Endothelial cell of umbilical vein (primary cell): ENCODE data around the gene S100A5. TPM values are rescaled to one million over a fixed set of nuclear protein-coding genes. Genes with fewer than 3 reads are reported as not detected.

Experiments used
- BruUV-seq: library from RNA; stranded (reverse); fragments of 400-500 nt; replicated peaks from 2 replicates; lab custom pipeline; 2021; lab: Mats Ljungman, UMichigan
- CTCF ChIA-PET: fragments of 300-600, 350-600 bp; sonication (Branson Sonifier 250); formaldehyde crosslinking; loops from one replicate; lab custom pipeline; 2021; ENCODE audit warnings: antibody characterized with exemption, inconsistent platforms; lab: Charles Lee
- POLR2A ChIA-PET: fragments of 300-600, 350-600 bp; sonication (Branson Sonifier 250); formaldehyde crosslinking; loops from one replicate; lab custom pipeline; 2021; ENCODE audit warnings: antibody characterized with exemption, inconsistent platforms; lab: Charles Lee
- DNase-seq: peaks from one replicate; pipeline ENCODE4 v3.0.0-alpha.2; 2011; ENCODE audit warnings: low read depth, low spot score
- FAIRE-seq: peaks from 2 replicates; lab custom pipeline; 2011; peaks lifted over from hg19 to GRCh38; lab: Jason Lieb, UNC
- H2AFZ ChIP-seq: 2 replicates; pipeline ENCODE4 v1.6.0; 2012; ENCODE audit warnings: low read depth, low read length, control low read depth, inconsistent platforms
- H3K27ac ChIP-seq: 2 replicates; pipeline ENCODE4 v1.5.1; 2011; ENCODE audit warnings: low read depth, mild to moderate bottlenecking, control low read depth, low read length, moderate library complexity; ENCODE audit not compliant: insufficient read depth
- H3K27me3 ChIP-seq, 2 experiments: 2 replicates each; pipeline versions ENCODE4 v1.6.0 to v1.6.1; 2011; ENCODE audit warnings: low read length in 2 of 2, mixed read lengths in 1 of 2; ENCODE audit not compliant: control insufficient read depth in 2 of 2, insufficient read depth in 2 of 2
- H3K36me3 ChIP-seq, 2 experiments: 2 replicates in 1 of 2; 3 replicates in 1 of 2; pipeline ENCODE4 v1.5.1; 2011; ENCODE audit warnings: low read length in 2 of 2, mild to moderate bottlenecking in 1 of 2, moderate library complexity in 1 of 2; ENCODE audit not compliant: control insufficient read depth in 2 of 2, insufficient read depth in 2 of 2; ENCODE audit errors: extremely low read depth in 1 of 2
- H3K4me1 ChIP-seq: 3 replicates; pipeline ENCODE4 v1.5.1; 2011; ENCODE audit warnings: mild to moderate bottlenecking, low read length; ENCODE audit not compliant: control insufficient read depth, insufficient read depth; ENCODE audit errors: extremely low read depth
- H3K4me2 ChIP-seq: 2 replicates; pipeline ENCODE4 v1.6.1; 2011; ENCODE audit warnings: low read length, control low read depth, mixed read lengths; ENCODE audit not compliant: insufficient read depth
- H3K4me3 ChIP-seq, 3 experiments: fragments of 200-600 bp in 1 of 3; sonication (generic), shearing (Covaris generic) in 1 of 3; replicated peaks in 1 of 3; 2 replicates each; pipeline ENCODE4 v1.5.1; 2011 to 2016; ENCODE audit warnings: control low read depth in 3 of 3, low read length in 3 of 3, mild to moderate bottlenecking in 2 of 3, inconsistent platforms in 1 of 3, low read depth in 1 of 3, moderate library complexity in 1 of 3; ENCODE audit not compliant: insufficient read depth in 1 of 3
- H3K79me2 ChIP-seq: 2 replicates; pipeline ENCODE4 v1.6.0; 2012; ENCODE audit warnings: low read length, inconsistent platforms; ENCODE audit not compliant: control insufficient read depth, insufficient read depth
- H3K9ac ChIP-seq: replicated peaks from 2 replicates; pipeline ENCODE3; 2011; ENCODE audit warnings: low read length, control low read depth; ENCODE audit not compliant: insufficient read depth; ENCODE audit errors: extremely low read depth
- H3K9me1 ChIP-seq: replicated peaks from 3 replicates; pipeline ENCODE4 v1.6.0; 2011; ENCODE audit warnings: mild to moderate bottlenecking, low read length; ENCODE audit not compliant: control insufficient read depth, insufficient read depth; ENCODE audit errors: extremely low read depth
- H3K9me3 ChIP-seq: replicated peaks from 2 replicates; pipeline ENCODE4 v1.5.1; 2012; ENCODE audit warnings: low read length, inconsistent platforms; ENCODE audit not compliant: control insufficient read depth, insufficient read depth
- H4K20me1 ChIP-seq: replicated peaks from 2 replicates; pipeline ENCODE3; 2011; ENCODE audit warnings: mild to moderate bottlenecking, low read length; ENCODE audit not compliant: control insufficient read depth, insufficient read depth; ENCODE audit errors: extremely low read depth
- CTCF ChIP-seq, 2 donors: IDR thresholded peaks; 1 replicate in 1 of 2; 2 replicates in 1 of 2; pipeline ENCODE4 v1.5.1; 2011; ENCODE audit warnings: low read length in 2 of 2, mild to moderate bottlenecking in 2 of 2, moderate library complexity in 2 of 2, control low read depth in 1 of 2, inconsistent platforms in 1 of 2, low read depth in 1 of 2; ENCODE audit not compliant: insufficient read depth in 1 of 2; ENCODE audit errors: extremely low read depth in 1 of 2
- EZH2 ChIP-seq: IDR thresholded peaks from 2 replicates; pipeline ENCODE4 v1.6.1; 2012; ENCODE audit warnings: borderline replicate concordance, low read depth, mild to moderate bottlenecking, moderate library complexity, low read length, inconsistent platforms; ENCODE audit not compliant: severe bottlenecking
- FOS ChIP-seq: IDR thresholded peaks from 2 replicates; pipeline ENCODE4 v1.6.1; 2011; ENCODE audit warnings: mild to moderate bottlenecking, low read length, moderate library complexity, borderline replicate concordance; ENCODE audit not compliant: insufficient read depth
- GATA2 ChIP-seq: IDR thresholded peaks from 2 replicates; pipeline ENCODE4 v1.7.0; 2011; ENCODE audit warnings: low read depth, mild to moderate bottlenecking, moderate library complexity, mixed read lengths, low read length; ENCODE audit not compliant: insufficient read length, insufficient read depth
- JUN ChIP-seq: IDR thresholded peaks from 2 replicates; pipeline ENCODE4 v1.6.1; 2011; ENCODE audit warnings: borderline replicate concordance, low read depth; ENCODE audit not compliant: insufficient read length, insufficient read depth
- MAX ChIP-seq: IDR thresholded peaks from 2 replicates; pipeline ENCODE4 v1.6.1; 2011; ENCODE audit not compliant: insufficient read depth, insufficient read length
- MYC ChIP-seq: IDR thresholded peaks from one replicate; pipeline ENCODE4 v1.6.1; 2011; ENCODE audit warnings: mild to moderate bottlenecking, low read depth, low read length
- POLR2A ChIP-seq: IDR thresholded peaks from 2 replicates; pipeline ENCODE4 v1.6.1; 2012; ENCODE audit warnings: low read depth, mild to moderate bottlenecking, control low read depth, low read length
- POLR2AphosphoS5 ChIP-seq: IDR thresholded peaks from 2 replicates; pipeline ENCODE4 v1.6.1; 2012; ENCODE audit warnings: low read depth, mild to moderate bottlenecking, control low read depth, low read length, moderate library complexity; ENCODE audit not compliant: insufficient read depth
- dilution Hi-C: fragments of 300-500 bp; cut with MboI; formaldehyde crosslinking; loops from one replicate; pipeline ENCODE4 v1.15.0; 2019; ENCODE audit warnings: low sequenced_read_pairs; ENCODE audit not compliant: extremely low pct_ligation_motif_present
- intact Hi-C: fragments of 100-400 bp; cut with micrococcal nuclease; formaldehyde crosslinking; loops from one replicate; pipeline ENCODE4 v1.10.0; 2022
- polyA plus RNA-seq, 4 experiments: library from polyadenylated mRNA; depleted of rRNA in 3 of 4; stranded (reverse) in 3 of 4; unstranded in 1 of 4; fragments of >200 nt; gene quantifications; 2 replicates each; pipeline versions ENCODE4 v1.2.1 to v1.2.3, GENCODE V29; 2011 to 2012; ENCODE audit warnings: missing spikeins in 1 of 4
- total RNA-seq: library from RNA; stranded (reverse); gene quantifications from 2 replicates; pipeline ENCODE4 v1.2.3, GENCODE V29; 2021

The S100A5 gene
- total and polyA plus RNA-seq, 2 donors (not counting 3 experiments of a cell fraction or from before 2014, with no cell fraction given), result not detected

- no peaks in the 10 kb centered on the region for H3K9me3 ChIP-seq
- H3K4me1 ChIP-seq, result peaks cover 3% of the 10 kb centered on the region
- H3K4me2 ChIP-seq, result no peak overlapping the region
- H3K27me3 ChIP-seq, result no peaks in the 10 kb centered on the region
- intact Hi-C loops, result no loop called here
- CTCF ChIA-PET, result interaction anchor here (1.0 to 2.2 kb wide), 7 partner anchors 11 to 101 kb away, joined by 3 to 13 read pairs (median 6); partner anchors contain the start of gene S100A13
- BruUV-seq, result no TSS peak
- dilution Hi-C loops, result no loop called here
- no peak overlapping the region for H2AFZ ChIP-seq
- no peak for TF ChIP-seq GATA2
- no peak for TF ChIP-seq POLR2A
- H3K4me3 ChIP-seq, result no peak overlapping the region
- DNase-seq, result no peak
- H3K79me2 ChIP-seq, result no peaks in the 10 kb centered on the region
- no peaks in the 10 kb centered on the region for H3K36me3 ChIP-seq
- no peak overlapping the region for H3K9ac ChIP-seq
- H4K20me1 ChIP-seq, result no peaks in the 10 kb centered on the region
- no peaks in the 10 kb centered on the region for H3K9me1 ChIP-seq
- POLR2A ChIA-PET, result interaction anchor here (1.1 kb wide), 2 partner anchors 41 to 101 kb away, joined by 3 read pairs; partner anchors contain the start of gene S100A13
- H3K27ac ChIP-seq, result no peak overlapping the region
- FAIRE-seq, result no peak
These were observed 14.6 kb downstream of the S100A5 start for GRCh38 chr1:153526132-153526543.

GRCh38 chr1:153525088-153525728, 15.5 kb downstream of the S100A5 start:
- DNase-seq (peak; percentile 21), FAIRE-seq (peak; percentile 37)
- Histone ChIP-seq H3K27me3 (no peaks in the 10 kb centered on the region), H3K27ac (no peak overlapping the region), H2AFZ (no peak overlapping the region), H3K9me3 (no peaks in the 10 kb centered on the region), H3K9ac (no peak overlapping the region), H3K79me2 (no peaks in the 10 kb centered on the region), H3K9me1 (no peaks in the 10 kb centered on the region), H3K36me3 (no peaks in the 10 kb centered on the region), H3K4me1 (peaks cover 3% of the 10 kb centered on the region), H3K4me2 (no peak overlapping the region), H4K20me1 (no peaks in the 10 kb centered on the region), H3K4me3 (no peak overlapping the region)
- no TSS peak for BruUV-seq
- CTCF ChIA-PET, result interaction anchor here (1.0 to 2.2 kb wide), 7 partner anchors 8 to 102 kb away, joined by 4 to 13 read pairs (median 6); partner anchors contain the start of gene S100A13
- dilution Hi-C loops, result no loop called here
- POLR2A ChIA-PET, result interaction anchor here (1.1 kb wide), 1 partner anchor 102 kb away, joined by 3 read pairs; the partner anchor contains the start of gene S100A13
- intact Hi-C loops, result no loop called here
- no peak for TF ChIP-seq POLR2AphosphoS5
- no peak for TF ChIP-seq JUN
- TF ChIP-seq GATA2, result no peak
- TF ChIP-seq EZH2, result no peak
- TF ChIP-seq CTCF (IDR thresholded peaks at IDR 0.05; ENCODE audit: extremely low read depth in 1 of 2, insufficient read depth in 1 of 2, low read depth in 1 of 2, low read length in 2 of 2), result no peak
- no peak for TF ChIP-seq MAX
- TF ChIP-seq POLR2A, result no peak
- TF ChIP-seq FOS, result no peak
- no peak for TF ChIP-seq MYC
